ENCODE results near the gene PNMA6E.

The PNMA6E gene

DNA sequence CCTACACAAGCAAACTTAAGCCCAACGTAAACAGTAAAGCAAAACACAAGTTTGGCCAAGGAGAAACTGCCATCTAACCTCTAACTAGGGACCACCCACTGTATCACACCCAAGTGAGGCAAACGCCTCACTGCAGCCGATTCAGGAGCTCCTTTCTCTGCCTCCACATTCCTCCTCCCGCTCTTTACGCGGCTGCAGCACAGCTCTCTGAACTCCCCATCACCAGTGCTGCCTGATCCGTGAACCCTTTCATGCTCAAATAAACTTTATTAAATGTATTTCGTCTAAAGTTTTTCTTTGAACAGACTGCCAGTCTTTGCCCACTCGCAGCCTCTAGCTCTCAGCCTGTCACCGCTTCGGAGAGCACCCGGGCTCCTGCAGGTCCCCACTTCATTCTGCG is 6.5 kb downstream of the PNMA6E start:
- no peak overlapping the region for H3K27ac ChIP-seq (ENCODE audit: extremely low read depth, low read depth, low read length)
- H3K36me3 ChIP-seq (ENCODE audit: control insufficient read depth in 2 of 2, insufficient read depth in 1 of 2, low read length in 2 of 2), result no peaks in the 10 kb centered on the region
- POLR2A ChIA-PET, result no interaction called here
- no peak for TF ChIP-seq GLI2 (tag by site-specific recombination; IDR thresholded peaks at IDR 0.05; ENCODE audit: borderline replicate concordance, low read depth)
- no peak for TF ChIP-seq ZIC2 (tag by site-specific recombination; IDR thresholded peaks at IDR 0.05)
- TF ChIP-seq, protein P1, sequence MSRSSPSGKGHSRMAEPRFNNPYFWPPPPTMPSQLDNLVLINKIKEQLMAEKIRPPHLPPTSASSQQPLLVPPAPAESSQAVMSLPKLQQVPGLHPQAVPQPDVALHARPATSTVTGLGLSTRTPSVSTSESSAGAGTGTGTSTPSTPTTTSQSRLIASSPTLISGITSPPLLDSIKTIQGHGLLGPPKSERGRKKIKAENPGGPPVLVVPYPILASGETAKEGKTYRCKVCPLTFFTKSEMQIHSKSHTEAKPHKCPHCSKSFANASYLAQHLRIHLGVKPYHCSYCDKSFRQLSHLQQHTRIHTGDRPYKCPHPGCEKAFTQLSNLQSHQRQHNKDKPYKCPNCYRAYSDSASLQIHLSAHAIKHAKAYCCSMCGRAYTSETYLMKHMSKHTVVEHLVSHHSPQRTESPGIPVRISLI (tag by site-specific recombination; IDR thresholded peaks at IDR 0.05), result no peak
- no peak for TF ChIP-seq SP7 (tag by site-specific recombination; IDR thresholded peaks at IDR 0.05)
- TF ChIP-seq, protein P2, sequence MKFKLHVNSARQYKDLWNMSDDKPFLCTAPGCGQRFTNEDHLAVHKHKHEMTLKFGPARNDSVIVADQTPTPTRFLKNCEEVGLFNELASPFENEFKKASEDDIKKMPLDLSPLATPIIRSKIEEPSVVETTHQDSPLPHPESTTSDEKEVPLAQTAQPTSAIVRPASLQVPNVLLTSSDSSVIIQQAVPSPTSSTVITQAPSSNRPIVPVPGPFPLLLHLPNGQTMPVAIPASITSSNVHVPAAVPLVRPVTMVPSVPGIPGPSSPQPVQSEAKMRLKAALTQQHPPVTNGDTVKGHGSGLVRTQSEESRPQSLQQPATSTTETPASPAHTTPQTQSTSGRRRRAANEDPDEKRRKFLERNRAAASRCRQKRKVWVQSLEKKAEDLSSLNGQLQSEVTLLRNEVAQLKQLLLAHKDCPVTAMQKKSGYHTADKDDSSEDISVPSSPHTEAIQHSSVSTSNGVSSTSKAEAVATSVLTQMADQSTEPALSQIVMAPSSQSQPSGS (tag by site-specific recombination; IDR thresholded peaks at IDR 0.05; ENCODE audit: low read depth), result no peak
- TF ChIP-seq SCRT1 (tag by site-specific recombination; IDR thresholded peaks at IDR 0.05; ENCODE audit: borderline replicate concordance), result no peak
- no peak for TF ChIP-seq ZNF768 (tag by site-specific recombination; IDR thresholded peaks at IDR 0.05)
- no peak for TF ChIP-seq YY2 (tag by site-specific recombination; IDR thresholded peaks at IDR 0.05)
- TF ChIP-seq ZNF133 (tag by site-specific recombination; IDR thresholded peaks at IDR 0.05), result no peak
- TF ChIP-seq ZNF660 (tag by site-specific recombination; IDR thresholded peaks at IDR 0.05), result no peak
- TF ChIP-seq, protein P3, sequence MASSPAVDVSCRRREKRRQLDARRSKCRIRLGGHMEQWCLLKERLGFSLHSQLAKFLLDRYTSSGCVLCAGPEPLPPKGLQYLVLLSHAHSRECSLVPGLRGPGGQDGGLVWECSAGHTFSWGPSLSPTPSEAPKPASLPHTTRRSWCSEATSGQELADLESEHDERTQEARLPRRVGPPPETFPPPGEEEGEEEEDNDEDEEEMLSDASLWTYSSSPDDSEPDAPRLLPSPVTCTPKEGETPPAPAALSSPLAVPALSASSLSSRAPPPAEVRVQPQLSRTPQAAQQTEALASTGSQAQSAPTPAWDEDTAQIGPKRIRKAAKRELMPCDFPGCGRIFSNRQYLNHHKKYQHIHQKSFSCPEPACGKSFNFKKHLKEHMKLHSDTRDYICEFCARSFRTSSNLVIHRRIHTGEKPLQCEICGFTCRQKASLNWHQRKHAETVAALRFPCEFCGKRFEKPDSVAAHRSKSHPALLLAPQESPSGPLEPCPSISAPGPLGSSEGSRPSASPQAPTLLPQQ (tag by site-specific recombination; IDR thresholded peaks at IDR 0.05), result no peak
- no peak for TF ChIP-seq ZNF114 (tag by site-specific recombination; IDR thresholded peaks at IDR 0.05)
- TF ChIP-seq, protein P4, sequence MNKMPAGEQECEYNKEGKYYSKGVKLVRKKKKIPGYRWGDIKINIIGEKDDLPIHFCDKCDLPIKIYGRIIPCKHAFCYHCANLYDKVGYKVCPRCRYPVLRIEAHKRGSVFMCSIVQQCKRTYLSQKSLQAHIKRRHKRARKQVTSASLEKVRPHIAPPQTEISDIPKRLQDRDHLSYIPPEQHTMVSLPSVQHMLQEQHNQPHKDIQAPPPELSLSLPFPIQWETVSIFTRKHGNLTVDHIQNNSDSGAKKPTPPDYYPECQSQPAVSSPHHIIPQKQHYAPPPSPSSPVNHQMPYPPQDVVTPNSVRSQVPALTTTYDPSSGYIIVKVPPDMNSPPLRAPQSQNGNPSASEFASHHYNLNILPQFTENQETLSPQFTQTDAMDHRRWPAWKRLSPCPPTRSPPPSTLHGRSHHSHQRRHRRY (tag by site-specific recombination; IDR thresholded peaks at IDR 0.05), result no peak
- TF ChIP-seq KLF16 (tag by site-specific recombination; IDR thresholded peaks at IDR 0.05), result no peak
- CTCF ChIA-PET, result no interaction called here
- no peaks in the 10 kb centered on the region for H3K4me1 ChIP-seq (ENCODE audit: control insufficient read depth, insufficient read depth, low read length)
- H3K9me3 ChIP-seq (ENCODE audit: control insufficient read depth, insufficient read depth, low read depth, low read length), result no peaks in the 10 kb centered on the region
- no peak overlapping the region for H3K4me3 ChIP-seq (ENCODE audit: low read depth, low read length)

DNA sequence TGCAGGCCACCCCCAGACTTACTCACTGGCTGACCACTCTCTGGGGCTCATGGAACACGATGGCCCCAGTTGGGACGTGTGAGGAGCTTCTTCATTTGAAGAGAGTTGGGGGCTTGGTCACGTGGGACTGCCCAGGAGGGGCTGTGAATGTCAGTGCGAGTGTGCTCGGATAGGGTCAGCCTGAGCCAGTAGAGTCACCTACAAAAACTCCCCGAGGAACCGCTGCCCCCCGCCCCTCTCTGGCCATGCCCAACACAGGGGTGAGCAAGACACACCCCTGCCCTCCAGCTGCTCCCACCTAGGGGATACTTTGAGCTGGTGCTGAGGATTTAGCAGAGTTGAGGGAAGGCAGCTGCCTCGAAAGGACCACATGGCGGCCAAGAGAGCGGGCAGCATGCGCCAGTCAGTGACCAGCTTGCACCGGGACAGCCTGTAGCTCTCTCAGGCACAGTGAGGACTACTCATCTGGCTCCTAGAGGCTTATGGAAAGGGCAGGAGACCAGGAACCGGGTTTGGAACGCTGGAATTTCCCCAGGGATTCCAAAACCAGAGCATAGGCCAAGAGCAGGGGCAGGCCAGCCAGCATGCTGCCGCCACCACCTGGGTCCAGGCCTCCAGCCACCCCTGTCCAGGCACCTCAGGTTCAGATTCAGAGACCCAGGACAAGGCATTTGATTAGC is 8.4 kb downstream of the PNMA6E start:
- H3K27ac ChIP-seq (ENCODE audit: extremely low read depth, low read depth, low read length), result no peak overlapping the region
- ChIA-PET CTCF (interaction anchor here (0.6 kb wide), 1 partner anchor 364 kb away, joined by 3 read pairs; no protein-coding TSS in a partner anchor), POLR2A (no interaction called here)
- no peaks in the 10 kb centered on the region for H3K4me1 ChIP-seq (ENCODE audit: control insufficient read depth, insufficient read depth, low read length)
- no peaks in the 10 kb centered on the region for H3K36me3 ChIP-seq (ENCODE audit: control insufficient read depth in 2 of 2, insufficient read depth in 1 of 2, low read length in 2 of 2)
- H3K9me3 ChIP-seq (ENCODE audit: control insufficient read depth, insufficient read depth, low read depth, low read length), result no peaks in the 10 kb centered on the region
- no peak overlapping the region for H3K4me3 ChIP-seq (ENCODE audit: low read depth, low read length)
- TF ChIP-seq, protein P1 (tag by site-specific recombination; IDR thresholded peaks at IDR 0.05), result no peak
- TF ChIP-seq ZNF660 (tag by site-specific recombination; IDR thresholded peaks at IDR 0.05) (no peak), ZNF311 (tag by site-specific recombination; IDR thresholded peaks at IDR 0.05; ENCODE audit: borderline replicate concordance) (no peak), GLI4 (tag by site-specific recombination; IDR thresholded peaks at IDR 0.05) (no peak), ZNF214 (tag by site-specific recombination; IDR thresholded peaks at IDR 0.05; ENCODE audit: borderline replicate concordance) (no peak), ZNF175 (tag by site-specific recombination; IDR thresholded peaks at IDR 0.05) (no peak), SALL2 (tag by site-specific recombination; IDR thresholded peaks at IDR 0.05; ENCODE audit: borderline replicate concordance) (no peak)
- TF ChIP-seq, protein P5, sequence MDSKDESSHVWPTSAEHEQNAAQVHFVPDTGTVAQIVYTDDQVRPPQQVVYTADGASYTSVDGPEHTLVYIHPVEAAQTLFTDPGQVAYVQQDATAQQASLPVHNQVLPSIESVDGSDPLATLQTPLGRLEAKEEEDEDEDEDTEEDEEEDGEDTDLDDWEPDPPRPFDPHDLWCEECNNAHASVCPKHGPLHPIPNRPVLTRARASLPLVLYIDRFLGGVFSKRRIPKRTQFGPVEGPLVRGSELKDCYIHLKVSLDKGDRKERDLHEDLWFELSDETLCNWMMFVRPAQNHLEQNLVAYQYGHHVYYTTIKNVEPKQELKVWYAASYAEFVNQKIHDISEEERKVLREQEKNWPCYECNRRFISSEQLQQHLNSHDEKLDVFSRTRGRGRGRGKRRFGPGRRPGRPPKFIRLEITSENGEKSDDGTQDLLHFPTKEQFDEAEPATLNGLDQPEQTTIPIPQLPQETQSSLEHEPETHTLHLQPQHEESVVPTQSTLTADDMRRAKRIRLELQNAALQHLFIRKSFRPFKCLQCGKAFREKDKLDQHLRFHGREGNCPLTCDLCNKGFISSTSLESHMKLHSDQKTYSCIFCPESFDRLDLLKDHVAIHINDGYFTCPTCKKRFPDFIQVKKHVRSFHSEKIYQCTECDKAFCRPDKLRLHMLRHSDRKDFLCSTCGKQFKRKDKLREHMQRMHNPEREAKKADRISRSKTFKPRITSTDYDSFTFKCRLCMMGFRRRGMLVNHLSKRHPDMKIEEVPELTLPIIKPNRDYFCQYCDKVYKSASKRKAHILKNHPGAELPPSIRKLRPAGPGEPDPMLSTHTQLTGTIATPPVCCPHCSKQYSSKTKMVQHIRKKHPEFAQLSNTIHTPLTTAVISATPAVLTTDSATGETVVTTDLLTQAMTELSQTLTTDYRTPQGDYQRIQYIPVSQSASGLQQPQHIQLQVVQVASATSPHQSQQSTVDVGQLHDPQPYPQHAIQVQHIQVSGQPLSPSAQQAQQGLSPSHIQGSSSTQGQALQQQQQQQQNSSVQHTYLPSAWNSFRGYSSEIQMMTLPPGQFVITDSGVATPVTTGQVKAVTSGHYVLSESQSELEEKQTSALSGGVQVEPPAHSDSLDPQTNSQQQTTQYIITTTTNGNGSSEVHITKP (tag by site-specific recombination; IDR thresholded peaks at IDR 0.05), result no peak
- TF ChIP-seq, protein P6, sequence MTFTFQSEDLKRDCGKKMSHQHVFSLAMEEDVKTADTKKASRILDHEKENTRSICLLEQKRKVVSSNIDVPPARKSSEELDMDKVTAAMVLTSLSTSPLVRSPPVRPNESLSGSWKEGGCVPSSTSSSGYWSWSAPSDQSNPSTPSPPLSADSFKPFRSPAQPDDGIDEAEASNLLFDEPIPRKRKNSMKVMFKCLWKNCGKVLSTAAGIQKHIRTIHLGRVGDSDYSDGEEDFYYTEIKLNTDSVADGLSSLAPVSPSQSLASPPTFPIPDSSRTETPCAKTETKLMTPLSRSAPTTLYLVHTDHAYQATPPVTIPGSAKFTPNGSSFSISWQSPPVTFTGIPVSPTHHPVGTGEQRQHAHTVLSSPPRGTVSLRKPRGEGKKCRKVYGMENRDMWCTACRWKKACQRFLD (tag by site-specific recombination; IDR thresholded peaks at IDR 0.05), result no peak

Data from HEK293 (cell line).